GM18867 (cell line): ENCODE results near the gene ABCA1.
A peak's percentile ranks its signal among the peaks of the same experiment; 100 is the strongest.
"Not testable (repeated sequence)": the region's sequence is repeated elsewhere in the genome, so short reads cannot be mapped to it uniquely, and the experiment has no call there.

Experiments used
- ATAC-seq: cut with Tn5 transposase; IDR thresholded peaks from one replicate; pipeline ENCODE4 v1.9.1; 2021; ENCODE audit warnings: mild to moderate bottlenecking, moderate library complexity; ENCODE audit not compliant: unreplicated experiment

ABCA1 gene

DNA sequence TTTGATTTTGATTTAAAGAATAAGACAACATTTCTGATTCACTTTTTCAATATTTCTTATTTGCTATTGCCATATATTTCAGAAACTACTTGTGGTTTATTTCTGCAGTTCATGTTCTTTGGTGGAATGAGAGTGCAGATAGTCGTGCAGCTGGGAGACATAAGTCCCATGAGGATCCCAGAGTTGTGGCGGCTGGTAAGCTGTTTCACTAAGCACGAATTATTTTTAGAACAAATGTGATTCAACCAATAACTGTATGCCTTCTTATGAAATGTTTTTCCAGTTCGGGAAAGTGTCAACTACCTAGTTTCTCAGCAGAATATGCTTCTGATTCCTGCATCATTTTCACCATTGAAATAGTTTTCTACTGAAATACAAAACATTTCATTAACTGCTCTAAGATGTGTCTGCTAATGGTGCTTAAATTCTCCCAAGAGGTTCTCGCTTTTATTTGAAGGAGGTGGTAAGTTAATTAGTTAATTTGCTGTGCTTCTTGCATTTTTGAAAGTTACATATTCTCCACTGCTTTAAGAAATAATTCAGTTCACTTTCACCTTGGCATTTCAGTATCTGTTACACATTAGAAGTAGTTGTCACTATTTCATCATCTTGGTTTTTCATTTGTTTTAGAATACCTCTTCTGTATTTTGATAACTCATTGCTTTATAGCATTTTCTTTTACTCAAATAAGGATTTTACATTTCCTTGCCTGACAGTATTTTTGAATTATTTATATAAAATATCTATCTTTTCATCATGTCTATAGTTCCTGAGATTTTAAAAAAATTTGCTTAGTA is 155.0 kb downstream of the ABCA1 start:
- no peak for ATAC-seq

DNA sequence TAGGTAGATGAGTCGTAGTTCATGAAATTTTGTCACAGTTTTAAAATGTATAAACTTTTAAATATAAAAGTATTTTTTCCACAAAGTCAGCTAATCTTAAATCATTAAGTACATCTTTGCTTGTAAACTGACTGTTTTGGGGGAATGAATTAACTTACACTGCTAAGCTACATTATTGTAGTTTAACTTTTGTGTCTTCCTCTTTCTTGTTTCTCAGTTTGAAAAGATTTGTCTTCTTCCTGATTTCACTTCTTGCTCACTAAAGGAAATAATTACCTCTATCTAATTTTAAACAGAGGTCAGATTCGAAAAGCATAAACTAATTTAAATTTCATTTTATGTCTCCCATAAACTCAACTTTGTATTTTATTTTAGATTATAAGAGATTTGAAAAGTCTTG is 158.3 kb downstream of the ABCA1 start:
- peak; percentile 31 for ATAC-seq

DNA sequence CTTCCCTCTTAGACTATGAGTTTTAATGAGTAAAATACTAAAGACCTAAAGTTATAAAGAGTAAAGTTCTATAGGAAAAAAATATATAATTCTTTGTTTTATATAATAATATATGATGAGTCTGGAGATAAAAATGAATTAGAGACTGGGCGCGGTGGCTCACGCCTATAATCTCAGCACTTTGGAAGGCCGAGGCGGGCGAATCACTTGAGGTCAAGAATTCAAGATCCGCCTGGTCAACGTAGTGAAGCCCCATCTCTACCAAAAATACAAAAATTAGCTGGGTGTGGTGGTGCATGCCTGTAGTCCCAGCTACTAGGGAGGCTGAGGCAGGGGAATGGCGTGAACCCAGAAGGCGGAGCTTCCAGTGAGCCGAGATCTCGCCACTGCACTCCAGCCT is 158.9 kb downstream of the ABCA1 start:
- not testable (repeated sequence) for ATAC-seq

DNA sequence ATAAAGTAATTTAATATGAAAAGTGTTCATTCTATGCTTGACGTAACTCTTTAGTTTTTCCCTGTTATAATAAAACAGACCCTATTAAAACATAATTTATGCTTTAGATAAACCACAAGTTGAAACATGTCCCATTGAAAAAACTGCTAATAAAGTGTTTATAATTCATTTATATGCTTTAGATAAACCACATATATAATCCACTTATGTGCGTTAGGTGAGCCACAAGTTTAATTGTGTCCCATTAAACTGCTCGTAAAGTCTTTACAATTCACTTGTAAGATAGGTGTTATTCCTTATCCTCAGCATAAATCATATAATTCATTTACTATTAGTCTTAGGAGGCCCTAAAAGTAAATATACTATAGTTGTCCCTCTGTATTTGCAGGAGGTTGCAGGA is 160.4 kb downstream of the ABCA1 start:
- ATAC-seq = no peak

DNA sequence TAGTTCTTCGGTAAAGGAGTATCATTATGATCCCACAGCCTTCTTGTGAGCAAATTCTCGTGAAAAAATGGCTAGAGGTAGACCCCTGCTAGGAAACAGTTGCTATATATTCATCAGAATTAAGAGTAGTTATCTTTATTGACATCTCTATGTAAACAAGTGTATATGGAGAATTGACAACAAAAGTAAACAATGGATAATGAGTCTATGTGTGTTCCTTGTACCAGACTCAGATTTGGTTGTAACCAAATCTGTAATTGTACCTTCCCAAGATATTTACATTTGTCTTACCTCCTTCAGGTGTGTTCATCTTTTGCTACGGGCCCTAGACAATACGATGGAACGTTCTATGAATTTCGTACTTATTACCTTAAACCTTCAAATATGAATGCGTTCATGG is 161.9 kb downstream of the ABCA1 start:
- ATAC-seq = no peak

DNA sequence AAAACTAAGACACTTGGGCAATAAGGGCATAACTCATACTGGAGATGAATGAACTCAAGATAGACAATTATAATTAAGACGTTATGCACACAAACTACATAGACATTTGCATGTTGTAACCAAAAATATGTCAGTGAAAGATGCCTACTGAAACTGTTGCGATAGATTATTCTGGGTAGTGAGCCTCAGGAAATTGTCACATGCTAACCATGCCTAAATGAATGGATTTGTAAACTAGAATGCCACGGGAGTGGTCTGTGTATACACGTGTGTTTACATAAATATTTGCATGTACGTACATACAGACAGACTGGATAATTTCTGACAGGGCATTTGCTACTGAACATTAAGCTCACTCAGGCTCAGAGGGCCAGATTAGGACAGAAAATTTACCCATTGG is 162.8 kb downstream of the ABCA1 start:
- peak; percentile 55 for ATAC-seq

DNA sequence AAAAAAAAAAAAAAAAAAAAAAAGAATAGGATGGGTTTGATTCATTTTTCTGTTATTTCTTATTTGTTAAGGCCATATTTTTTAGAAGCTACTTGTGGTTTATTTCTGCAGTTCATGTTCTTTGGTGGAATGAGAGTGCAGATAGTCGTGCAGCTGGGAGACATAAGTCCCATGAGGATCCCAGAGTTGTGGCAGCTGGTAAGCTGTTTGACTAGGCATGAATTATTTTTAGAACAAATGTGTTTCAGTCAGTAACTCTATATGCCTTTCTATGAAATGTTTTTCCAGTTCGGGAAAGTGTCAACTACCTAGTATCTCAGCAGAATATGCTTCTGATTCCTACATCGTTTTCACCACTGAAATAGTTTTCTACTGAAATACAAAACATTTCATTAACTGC is 169.0 kb downstream of the ABCA1 start:
- no peak for ATAC-seq

DNA sequence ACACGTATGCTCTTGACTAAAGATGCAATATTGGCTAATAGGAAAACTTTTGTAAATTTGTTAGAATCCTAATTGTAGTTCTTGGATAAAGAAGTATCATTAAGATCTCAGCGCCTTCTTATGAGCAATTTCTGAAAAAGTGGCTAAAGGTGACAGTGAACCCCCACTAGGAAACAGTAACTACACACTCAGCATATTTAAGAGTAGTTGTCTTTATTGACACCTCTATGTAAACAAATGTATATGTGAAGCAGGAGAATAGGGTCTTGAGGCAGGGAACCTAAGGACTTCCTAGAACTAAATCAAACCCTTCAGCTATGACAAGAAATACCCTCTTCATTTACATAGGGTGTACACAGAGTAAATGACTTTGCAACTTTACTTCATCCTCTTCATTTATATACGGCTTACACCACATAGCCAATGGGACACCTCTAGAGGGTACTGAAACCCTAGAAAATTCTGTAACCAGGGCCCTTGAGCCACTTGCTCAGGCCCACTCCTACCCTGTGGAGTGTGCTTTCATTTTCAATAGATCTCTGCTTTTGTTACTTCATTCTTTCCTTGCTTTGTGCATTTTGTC is 177.7 kb downstream of the ABCA1 start:
- ATAC-seq = no peak

DNA sequence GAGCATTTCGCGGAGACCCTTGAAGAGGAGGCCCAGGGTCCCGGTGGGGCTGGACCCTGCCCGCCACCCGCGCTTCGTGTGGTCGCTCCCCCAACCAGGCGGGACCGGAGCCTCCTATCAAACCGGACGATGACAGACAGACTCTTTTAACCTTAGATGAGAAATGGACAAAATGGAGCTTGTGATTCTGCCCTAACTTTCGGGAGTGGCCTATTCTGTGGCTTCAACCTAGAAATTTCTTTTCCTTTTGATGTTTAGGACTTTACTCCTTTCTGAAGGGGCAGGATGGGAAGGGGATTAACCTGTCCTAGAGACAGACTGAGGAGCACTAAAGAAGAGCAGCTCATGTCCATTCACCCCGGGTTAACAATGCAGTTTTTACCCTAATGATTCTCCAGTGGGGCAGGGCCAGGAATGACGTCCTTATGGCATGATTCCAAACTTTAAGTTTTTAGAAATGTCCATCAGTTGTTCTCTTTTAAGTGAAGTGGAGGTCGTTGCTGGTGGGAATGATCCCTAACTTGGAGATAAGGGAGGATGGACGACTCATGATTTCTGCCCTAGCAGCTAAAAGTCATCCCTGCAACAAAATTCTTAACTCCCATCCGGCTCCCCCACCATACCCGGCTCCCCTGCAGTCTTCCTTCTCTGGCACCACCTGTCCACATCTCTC is 179.5 kb downstream of the ABCA1 start:
- ATAC-seq = peak; percentile 3

DNA sequence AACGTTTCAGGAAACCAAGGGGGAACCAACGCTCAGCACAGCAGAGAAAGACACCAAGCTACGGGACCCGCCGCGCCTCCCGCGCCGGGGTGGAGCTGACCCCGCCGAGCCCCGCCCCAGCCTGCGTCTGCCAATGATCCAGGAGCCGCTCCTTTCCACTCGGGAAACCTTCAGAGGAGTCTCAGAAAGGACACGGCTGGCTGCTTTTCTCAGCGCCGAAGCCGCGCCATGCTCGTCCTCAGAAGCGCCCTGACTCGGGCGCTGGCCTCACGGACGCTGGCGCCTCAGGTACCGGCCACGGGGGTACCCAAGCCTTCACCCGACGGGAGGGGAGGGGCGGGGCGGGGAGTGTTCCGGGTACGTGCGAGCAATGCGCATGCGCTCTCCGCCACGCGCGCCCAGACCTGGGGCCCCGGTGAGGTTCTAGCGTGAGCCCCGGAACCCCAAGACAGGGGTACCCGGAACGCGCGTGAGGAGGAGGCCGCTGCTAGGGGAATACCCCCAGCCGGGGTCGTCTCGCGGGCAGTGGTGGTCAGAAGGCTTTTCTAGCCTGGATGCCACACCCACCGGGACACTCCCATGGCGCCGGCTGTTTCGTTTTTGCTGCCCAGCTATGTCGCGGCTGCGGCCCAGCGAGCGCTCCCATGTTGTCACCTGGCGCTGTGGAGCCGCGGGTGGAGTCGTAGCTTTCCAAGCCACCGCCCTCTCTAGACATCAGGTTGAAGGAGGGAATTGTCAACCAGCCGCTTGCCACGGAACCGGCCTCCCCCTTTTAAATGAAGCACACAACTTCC is 180.2 kb downstream of the ABCA1 start, which contains the start of gene NIPSNAP3A:
TSS of gene NIPSNAP3A (plus strand) at position 119 of the 794 bp plus-strand sequence. CDS start at position 229, 110 bp downstream.
- ATAC-seq = peak; percentile 87

DNA sequence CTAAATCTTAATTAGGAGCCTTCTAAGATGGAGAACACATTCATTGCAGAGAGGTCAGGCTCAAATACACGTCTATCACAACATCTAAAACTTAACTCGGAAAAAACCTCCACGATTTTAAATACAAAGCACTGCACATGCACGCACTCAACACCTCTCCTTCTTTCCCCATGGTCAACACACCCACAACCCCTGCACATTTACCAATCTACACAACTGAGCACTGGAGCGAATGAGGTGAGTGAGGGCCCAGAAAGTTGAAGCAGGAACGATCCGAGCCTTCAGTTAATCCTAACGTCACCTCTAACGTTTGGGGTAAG is 180.8 kb downstream of the ABCA1 start:
- peak; percentile 23 for ATAC-seq

DNA sequence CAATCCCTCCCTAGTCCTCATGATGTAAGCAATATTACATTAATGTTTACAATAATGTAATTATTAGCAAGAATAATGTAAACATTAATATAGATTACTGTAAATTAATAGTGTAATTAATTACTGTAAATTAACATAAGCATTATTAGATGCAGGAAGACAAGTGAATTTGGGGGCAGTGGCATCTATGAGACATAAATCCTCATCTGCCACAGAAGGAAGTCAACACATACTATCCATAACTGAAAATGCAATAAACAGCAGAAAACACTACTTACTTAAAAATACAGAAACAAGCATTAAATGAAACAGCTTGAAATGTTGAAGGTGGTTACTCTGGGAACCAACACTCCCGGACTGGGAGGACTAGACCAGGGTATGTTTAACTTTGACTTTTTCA is 181.2 kb downstream of the ABCA1 start:
- ATAC-seq = no peak

DNA sequence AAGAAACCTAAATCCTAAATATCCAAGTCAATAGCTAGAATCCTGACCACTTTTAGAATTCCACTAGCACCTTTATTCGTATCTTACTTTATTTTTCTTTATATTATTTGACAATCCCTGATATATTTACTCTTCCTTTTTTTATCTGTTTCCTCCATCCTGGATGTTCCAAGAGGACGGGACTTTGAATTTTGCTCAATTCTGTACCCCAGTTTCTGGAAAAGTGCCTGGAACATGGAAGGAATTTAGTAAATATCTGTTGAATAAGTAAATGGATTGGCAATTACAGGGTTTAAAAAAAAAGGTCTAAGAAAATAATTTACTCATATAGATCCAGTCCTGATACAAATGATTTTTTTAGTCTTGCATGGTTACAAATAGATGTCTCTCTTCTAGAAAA is 181.7 kb downstream of the ABCA1 start:
- no peak for ATAC-seq

DNA sequence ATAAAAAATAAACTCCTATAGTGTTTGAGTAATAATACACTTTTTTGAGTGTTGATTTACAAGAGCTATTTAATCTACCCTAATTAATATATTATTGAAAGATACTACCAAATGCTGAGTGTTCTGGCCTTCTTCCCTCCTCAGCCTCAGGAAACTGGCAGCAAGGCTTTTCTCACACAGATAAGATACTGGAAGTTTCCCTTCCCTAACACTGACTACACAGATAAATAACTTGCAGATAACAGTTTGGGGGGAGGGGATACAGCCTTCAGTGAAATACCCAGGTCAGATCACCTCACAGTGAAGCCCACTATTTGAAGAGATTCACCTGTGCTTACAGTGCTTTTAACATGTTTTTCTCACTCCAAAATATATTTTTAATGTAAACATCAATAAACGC is 182.1 kb downstream of the ABCA1 start:
- no peak for ATAC-seq

DNA sequence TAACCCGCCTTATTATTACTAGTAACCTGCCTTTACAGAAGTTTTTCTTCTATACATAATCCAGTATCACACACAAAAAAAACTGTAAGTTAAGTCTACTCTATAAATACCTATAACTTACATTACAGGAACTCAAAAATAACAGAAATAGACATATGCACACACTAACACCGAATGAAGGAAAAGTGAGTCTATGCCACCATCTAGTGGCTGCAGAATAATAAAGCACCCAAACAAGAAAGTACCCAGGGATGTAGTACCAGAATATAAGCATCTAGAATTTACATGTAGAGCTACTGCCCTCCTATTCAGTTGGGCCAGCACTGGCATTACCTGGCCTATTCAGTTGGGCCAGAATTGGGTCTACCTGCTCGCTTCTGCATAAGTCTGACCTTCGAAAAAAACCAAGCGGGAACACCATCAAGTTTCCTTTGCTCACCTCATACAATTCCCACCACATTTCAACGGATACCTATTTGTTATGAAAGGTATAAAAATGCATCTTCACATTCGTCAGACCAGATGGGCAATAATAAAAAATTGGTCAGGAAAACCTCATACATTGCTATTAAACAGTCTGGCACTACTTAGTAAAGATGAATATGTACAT is 184.5 kb downstream of the ABCA1 start:
- ATAC-seq = peak; percentile 40

DNA sequence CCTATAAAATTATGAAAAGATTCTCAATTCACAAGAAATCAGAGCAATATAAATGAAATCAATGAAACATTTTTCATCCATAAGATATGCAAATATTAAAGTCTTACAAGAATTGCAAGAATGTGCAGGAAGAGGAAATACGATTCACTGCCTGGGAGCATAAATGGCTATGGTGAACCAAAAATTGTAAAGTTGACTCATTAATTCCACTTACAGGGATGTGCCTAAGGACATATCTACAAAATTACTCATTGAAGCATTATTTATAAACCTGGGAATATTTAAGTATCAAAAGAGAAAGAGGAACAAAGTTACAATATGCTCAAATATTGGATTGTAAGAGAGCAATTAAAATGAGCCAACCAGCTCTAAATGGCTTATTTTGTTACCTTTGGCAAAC is 187.3 kb downstream of the ABCA1 start:
- ATAC-seq = no peak

DNA sequence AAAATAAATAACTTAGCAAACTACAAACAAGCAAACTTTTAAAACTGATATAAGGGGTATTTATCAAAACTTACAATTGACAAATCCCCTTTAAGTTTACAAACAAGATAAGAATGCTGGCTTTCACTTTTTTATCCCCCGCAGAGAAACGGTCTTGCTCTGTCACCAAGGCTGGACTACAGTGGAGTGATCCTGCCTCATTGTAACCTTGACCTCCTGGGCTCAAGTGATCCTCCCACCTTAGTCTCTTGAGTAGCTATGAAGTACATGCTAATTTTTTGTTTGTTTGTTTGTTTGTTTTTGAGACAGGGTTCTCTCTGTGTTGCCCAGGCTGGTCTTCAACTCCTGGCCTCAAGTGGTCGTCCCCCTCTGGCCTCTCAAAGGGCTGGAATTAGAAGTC is 189.5 kb downstream of the ABCA1 start:
- ATAC-seq = no peak
